Upper lobe of left lung (tissue), 6 donors: ENCODE results near the gene RAB20. TPM values are rescaled to one million over a fixed set of nuclear protein-coding genes. Genes with fewer than 3 reads are reported as not detected.

Source experiments
- ATAC-seq, 2 donors: fragments of 200-7000 bp; cut with Tn5 transposase; one replicate each; pipeline ENCODE4 v1.9.1; 2022; ENCODE audit warnings: mild to moderate bottlenecking in 2 of 2, moderate library complexity in 2 of 2; ENCODE audit not compliant: low FRiP score in 2 of 2
- DNase-seq, 2 donors: peaks; one replicate each; pipeline ENCODE4 v3.0.0-alpha.2; 2019 to 2020
- H3K27ac ChIP-seq, 4 donors: fragments of 200-600 bp; sonication (generic); one replicate each; pipeline ENCODE4 v1.5.1; 2016 to 2019
- H3K27me3 ChIP-seq, 4 donors: fragments of 200-600 bp; sonication (generic); one replicate each; pipeline ENCODE4 v1.5.1; 2017 to 2019
- H3K36me3 ChIP-seq, 4 donors: fragments of 200-600 bp; sonication (generic); one replicate each; pipeline ENCODE4 v1.5.1; 2016 to 2019
- H3K4me1 ChIP-seq, 4 donors: fragments of 200-600 bp; sonication (generic); one replicate each; pipeline ENCODE4 v1.5.1; 2018 to 2019
- H3K4me3 ChIP-seq, 4 donors: fragments of 200-600 bp; sonication (generic); one replicate each; pipeline ENCODE4 v1.5.1; 2017 to 2019; ENCODE audit warnings: mild to moderate bottlenecking in 2 of 4, moderate library complexity in 1 of 4
- H3K9me3 ChIP-seq, 4 donors: fragments of 200-600 bp; sonication (generic); one replicate each; pipeline ENCODE4 v1.5.1; 2018 to 2019
- CTCF ChIP-seq, 6 experiments: fragments of 450-650 bp in 4 of 6; fragments of 200-600 bp in 2 of 6; sonication (generic) in 2 of 6; IDR thresholded peaks; one replicate each; pipeline ENCODE4 v1.5.1; 2016 to 2019; ENCODE audit warnings: antibody characterized with exemption in 6 of 6
- EP300 ChIP-seq, 4 donors: sonication (generic); formaldehyde crosslinking; IDR thresholded peaks; one replicate each; pipeline ENCODE4 v1.5.1; 2017; ENCODE audit warnings: antibody characterized with exemption in 4 of 4, control low read depth in 2 of 4
- POLR2A ChIP-seq, 4 donors: fragments of 450-650 bp; IDR thresholded peaks; one replicate each; pipeline ENCODE4 v1.5.1; 2016 to 2017; ENCODE audit warnings: antibody characterized with exemption in 4 of 4, mild to moderate bottlenecking in 2 of 4
- POLR2AphosphoS5 ChIP-seq, 2 donors: sonication (generic); formaldehyde crosslinking; IDR thresholded peaks; one replicate each; pipeline ENCODE4 v1.5.1; 2017; ENCODE audit warnings: antibody characterized with exemption in 2 of 2
- WGBS, 2 donors: methylation state at CpG; one replicate each; pipeline ENCODE4 v1.1.5; 2017 to 2018; 5-methylcytosine and 5-hydroxymethylcytosine counted together
- total RNA-seq, 6 donors: library from RNA; depleted of rRNA in 4 of 6; stranded (reverse); fragments of >200 nt in 4 of 6; gene quantifications; one replicate each; pipeline versions ENCODE4 v1.1.0 to v1.2.1, GENCODE V29; 2016 to 2021
- donor health status: DM: no; HTN: no; CAD: no; lungs with moderate emphysema.
- donor health status: DM: no; HTN: yes; CAD: no; lungs with severe emphysema.

The RAB20 gene
- total RNA-seq, 6 donors from 2014 or later = 46.7 to 80.7 (median 57.8) TPM

- no peak overlapping the region for H3K4me3 ChIP-seq
- H3K4me1 ChIP-seq = peaks cover 0 to 12% (median 7%) of the 10 kb centered on the region in 4 donors
- 94 to 95% methylated on average over 11 to 12 of the region's 12 CpGs for WGBS, 2 donors
- TF ChIP-seq EP300 (IDR thresholded peaks at IDR 0.05) (no peak), POLR2AphosphoS5 (IDR thresholded peaks at IDR 0.05) (no peak), CTCF (IDR thresholded peaks at IDR 0.05) (no peak), POLR2A (IDR thresholded peaks at IDR 0.05) (no peak)
- DNase-seq (no peak), ATAC-seq (no peak)
- no peaks in the 10 kb centered on the region for H3K27me3 ChIP-seq
- H3K27ac ChIP-seq = peak overlapping the region in 1 of 4 donors; percentile 53
- H3K9me3 ChIP-seq = no peaks in the 10 kb centered on the region
- peaks cover 0 to 93% (median 38%) of the 10 kb centered on the region in 4 donors for H3K36me3 ChIP-seq
Observed at GRCh38 chr13:110476220-110476617, 85.3 kb downstream of the RAB20 start.

- ATAC-seq (peak in 1 of 2 donors; percentile 35), DNase-seq (peak in 1 of 2 donors; percentile 53)
Observed at GRCh38 chr13:110475550-110476219, 85.8 kb downstream of the RAB20 start.

GRCh38 chr13:110475117-110475516, 86.4 kb downstream of the RAB20 start:
- peak in 1 of 2 donors; percentile 38 for TF ChIP-seq POLR2AphosphoS5 (IDR thresholded peaks at IDR 0.05)
- peak in 3 of 4 donors; percentile 40 to 84 (median 51) for TF ChIP-seq EP300 (IDR thresholded peaks at IDR 0.05)
- no peak for TF ChIP-seq CTCF (IDR thresholded peaks at IDR 0.05)
- Histone ChIP-seq H3K27me3 (no peaks in the 10 kb centered on the region), H3K27ac (peak overlapping the region in 1 of 4 donors; percentile 53), H3K36me3 (peaks cover 0 to 96% (median 35%) of the 10 kb centered on the region in 4 donors), H3K9me3 (no peaks in the 10 kb centered on the region), H3K4me1 (peaks cover 0 to 17% (median 7%) of the 10 kb centered on the region in 4 donors), H3K4me3 (peak overlapping the region in 3 of 4 donors; percentile 6 to 22 (median 18))
- peak in 1 of 2 donors; percentile 64 for ATAC-seq
- DNase-seq = peak in 1 of 2 donors; percentile 75
- WGBS, 2 donors = 64 to 71% methylated on average over 9 of the region's 9 CpGs

More at GRCh38 chr13:110475550-110476219, 85.8 kb downstream of the RAB20 start:
- TF ChIP-seq CTCF (IDR thresholded peaks at IDR 0.05) = no peak
- no peak for TF ChIP-seq POLR2AphosphoS5 (IDR thresholded peaks at IDR 0.05)
- no peak for TF ChIP-seq EP300 (IDR thresholded peaks at IDR 0.05)
- no peak for TF ChIP-seq POLR2A (IDR thresholded peaks at IDR 0.05)
- Histone ChIP-seq H3K9me3 (no peaks in the 10 kb centered on the region), H3K27me3 (no peaks in the 10 kb centered on the region), H3K4me3 (peak overlapping the region in 3 of 4 donors; percentile 6 to 22 (median 18)), H3K27ac (peak overlapping the region in 1 of 4 donors; percentile 53), H3K36me3 (peaks cover 0 to 96% (median 38%) of the 10 kb centered on the region in 4 donors), H3K4me1 (peaks cover 0 to 17% (median 7%) of the 10 kb centered on the region in 4 donors)
- WGBS, 2 donors = 65 to 80% methylated on average over 18 of the region's 18 CpGs

- Histone ChIP-seq H3K9me3 (no peaks in the 10 kb centered on the region), H3K4me3 (no peak overlapping the region), H3K36me3 (peaks cover 0 to 94% (median 33%) of the 10 kb centered on the region in 4 donors), H3K27me3 (no peaks in the 10 kb centered on the region), H3K27ac (no peak overlapping the region), H3K4me1 (peaks cover 0 to 17% (median 7%) of the 10 kb centered on the region in 4 donors)
- no peak for DNase-seq
- WGBS, 2 donors = 85 to 92% methylated on average over 21 of the region's 21 CpGs
- peak in 1 of 2 donors; percentile 5 for ATAC-seq
- no peak for TF ChIP-seq EP300 (IDR thresholded peaks at IDR 0.05)
- TF ChIP-seq CTCF (IDR thresholded peaks at IDR 0.05) = no peak
- no peak for TF ChIP-seq POLR2A (IDR thresholded peaks at IDR 0.05)
- no peak for TF ChIP-seq POLR2AphosphoS5 (IDR thresholded peaks at IDR 0.05)
Observed at GRCh38 chr13:110474713-110475112, 86.8 kb downstream of the RAB20 start.

Other genes with a start within 250 kb of the RAB20 start
- gene NAXD, start 53.8 kb upstream of the RAB20 start, total RNA-seq = 10 to 100 TPM; 19.6 to 38.8 (median 29.4) TPM
- gene CARS2, start 144.4 kb upstream of the RAB20 start, total RNA-seq = 100 to 1,000 TPM in 1 of 6 donors, 10 to 100 TPM in 5; 53.2 to 107 (median 63.0) TPM
- 10 to 100 TPM; 11.8 to 31.4 (median 17.9) TPM for gene ING1, start 152.0 kb upstream of the RAB20 start, total RNA-seq